ENCODE data around the gene REP15. TPM values are rescaled to one million over a fixed set of nuclear protein-coding genes. Genes with fewer than 3 reads are reported as not detected.
"Not testable (repeated sequence)": the region's sequence is repeated elsewhere in the genome, so short reads cannot be mapped to it uniquely, and the experiment has no call there.

The REP15 gene
- total RNA-seq, 6 experiments from 2014 or later = 0.24 to 1.8 (median 0.88) TPM

GRCh38 chr12:27653661-27654060 is 42.6 kb upstream of the REP15 start:
- Histone ChIP-seq H3K9me3 (no peaks in the 10 kb centered on the region), H3K4me3 (no peak overlapping the region), H3K4me1 (no peaks in the 10 kb centered on the region), H3K27ac (no peak overlapping the region), H3K36me3 (peaks cover 0 to 8% (median 0%) of the 10 kb centered on the region in 4 donors), H3K27me3 (no peaks in the 10 kb centered on the region)
- TF ChIP-seq CTCF (IDR thresholded peaks at IDR 0.05) (no peak), POLR2A (IDR thresholded peaks at IDR 0.05) (no peak)
- intact Hi-C loops (cut with DNase I) = loop anchor here in 1 of 2 donors (10.0 kb wide), 1 partner anchor 229 kb away; no protein-coding TSS in a partner anchor
- no peak for DNase-seq
- ATAC-seq = peak in 2 of 4 donors; percentile 25 to 59

- not testable (repeated sequence) for H3K4me3 ChIP-seq, H3K36me3 ChIP-seq, H3K27me3 ChIP-seq, H3K27ac ChIP-seq, ATAC-seq, H3K4me1 ChIP-seq, DNase-seq, H3K9me3 ChIP-seq
- intact Hi-C loops (cut with DNase I) = loop anchor here in 1 of 2 donors (10.0 kb wide), 1 partner anchor 231 kb away; no protein-coding TSS in a partner anchor
- WGBS (ENCODE audit: insufficient coverage, low coverage, low lambda C conversion rate, missing lambda C conversion rate) = 72% methylated on average over 3 of the region's 3 CpGs
These were observed 40.8 kb upstream of the REP15 start for GRCh38 chr12:27655476-27655875.

- Histone ChIP-seq H3K36me3 (peaks cover 0 to 8% (median 0%) of the 10 kb centered on the region in 4 donors), H3K27me3 (no peaks in the 10 kb centered on the region), H3K4me1 (no peaks in the 10 kb centered on the region), H3K9me3 (no peaks in the 10 kb centered on the region), H3K27ac (no peak overlapping the region), H3K4me3 (no peak overlapping the region)
- TF ChIP-seq POLR2A (IDR thresholded peaks at IDR 0.05) (no peak), CTCF (IDR thresholded peaks at IDR 0.05) (no peak)
- ATAC-seq = no peak
- intact Hi-C loops (cut with DNase I) = loop anchor here in 1 of 2 donors (10.0 kb wide), 1 partner anchor 232 kb away; no protein-coding TSS in a partner anchor
- DNase-seq = no peak
- WGBS (ENCODE audit: insufficient coverage, low coverage, low lambda C conversion rate, missing lambda C conversion rate) = 91% methylated on average over 4 of the region's 4 CpGs
These were observed 39.0 kb upstream of the REP15 start for GRCh38 chr12:27657296-27657695.

- Histone ChIP-seq H3K4me1 (no peaks in the 10 kb centered on the region), H3K27me3 (no peaks in the 10 kb centered on the region), H3K9me3 (no peaks in the 10 kb centered on the region), H3K27ac (no peak overlapping the region), H3K36me3 (peaks cover 0 to 33% (median 7%) of the 10 kb centered on the region in 4 donors), H3K4me3 (no peak overlapping the region)
- intact Hi-C loops (cut with DNase I) = no loop called here
- 79% methylated on average over 3 of the region's 3 CpGs for WGBS (ENCODE audit: insufficient coverage, low coverage, low lambda C conversion rate, missing lambda C conversion rate)
- TF ChIP-seq POLR2A (IDR thresholded peaks at IDR 0.05) (no peak), CTCF (IDR thresholded peaks at IDR 0.05) (no peak)
- no peak for ATAC-seq
- no peak for DNase-seq
These were observed 30.5 kb upstream of the REP15 start for GRCh38 chr12:27665704-27666103.

GRCh38 chr12:27666510-27666909 is 29.7 kb upstream of the REP15 start:
- Histone ChIP-seq H3K9me3 (no peaks in the 10 kb centered on the region), H3K36me3 (peaks cover 0 to 33% (median 7%) of the 10 kb centered on the region in 4 donors), H3K27ac (no peak overlapping the region), H3K27me3 (no peaks in the 10 kb centered on the region), H3K4me3 (no peak overlapping the region), H3K4me1 (no peaks in the 10 kb centered on the region)
- no peak for DNase-seq
- ATAC-seq = no peak
- 50% methylated on average over 3 of the region's 3 CpGs for WGBS (ENCODE audit: insufficient coverage, low coverage, low lambda C conversion rate, missing lambda C conversion rate)
- intact Hi-C loops (cut with DNase I) = no loop called here
- TF ChIP-seq CTCF (IDR thresholded peaks at IDR 0.05) = no peak
- no peak for TF ChIP-seq POLR2A (IDR thresholded peaks at IDR 0.05)
